Breast epithelium (tissue), 3 donors: ENCODE measurements around the gene DCXR.

Experiments
- CTCF ChIP-seq, 3 donors: fragments of 450-650 bp; IDR thresholded peaks; one replicate each; pipeline ENCODE4 v1.5.1; 2016 to 2017; ENCODE audit warnings: antibody characterized with exemption in 3 of 3, mild to moderate bottlenecking in 3 of 3, moderate library complexity in 3 of 3
- POLR2AphosphoS5 ChIP-seq, 3 donors: sonication (generic); formaldehyde crosslinking; IDR thresholded peaks; one replicate each; pipeline ENCODE4 v1.6.1; 2017; ENCODE audit warnings: antibody characterized with exemption in 3 of 3

GRCh38 chr17:82053556-82054263 is 16.2 kb upstream of the DCXR start:
- TF ChIP-seq CTCF (IDR thresholded peaks at IDR 0.05), result no peak
- no peak for TF ChIP-seq POLR2AphosphoS5 (IDR thresholded peaks at IDR 0.05)
